ENCODE data around the gene GSAP.
"Not testable (repeated sequence)": the region's sequence is repeated elsewhere in the genome, so short reads cannot be mapped to it uniquely, and the experiment has no call there.

The GSAP gene

DNA sequence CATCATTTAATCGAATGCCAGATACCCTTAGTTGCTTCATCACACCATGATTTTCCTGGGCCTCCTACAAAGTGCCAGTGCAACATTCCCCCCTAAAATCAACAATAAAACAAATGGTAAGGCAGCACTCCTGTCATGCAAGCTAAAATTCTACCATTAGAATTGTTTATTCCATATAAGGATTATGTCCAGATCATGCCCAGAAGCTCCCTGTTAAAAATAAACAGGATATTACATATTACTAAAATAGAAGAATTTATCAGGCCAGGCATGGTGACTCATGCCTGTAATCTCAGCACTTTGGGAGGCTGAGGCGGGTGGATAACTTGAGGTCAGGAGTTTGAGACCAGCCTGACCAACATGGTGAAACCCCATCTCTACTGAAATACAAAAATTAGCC is 140.5 kb downstream of the GSAP start:
- DNase-seq: not testable (repeated sequence)

DNA sequence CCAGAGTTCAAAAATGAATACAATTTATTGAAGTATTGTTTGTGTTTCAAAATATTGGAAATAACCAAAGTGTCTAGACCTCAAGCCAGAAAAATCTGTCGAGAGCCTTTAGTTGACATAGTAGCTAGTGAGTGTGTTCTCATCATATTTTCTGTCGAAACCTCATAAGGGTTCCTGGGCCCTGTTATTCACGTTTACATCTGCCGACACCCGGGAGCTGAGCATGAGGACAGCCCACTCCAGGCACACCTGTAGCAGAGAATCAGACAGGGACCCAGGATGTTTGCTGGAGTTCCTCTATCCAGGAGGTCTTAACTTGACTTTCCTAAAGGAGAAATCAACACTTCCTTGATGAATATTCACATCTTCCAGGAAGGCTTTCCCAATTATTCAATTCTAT is 144.4 kb downstream of the GSAP start:
- DNase-seq: no peak

DNA sequence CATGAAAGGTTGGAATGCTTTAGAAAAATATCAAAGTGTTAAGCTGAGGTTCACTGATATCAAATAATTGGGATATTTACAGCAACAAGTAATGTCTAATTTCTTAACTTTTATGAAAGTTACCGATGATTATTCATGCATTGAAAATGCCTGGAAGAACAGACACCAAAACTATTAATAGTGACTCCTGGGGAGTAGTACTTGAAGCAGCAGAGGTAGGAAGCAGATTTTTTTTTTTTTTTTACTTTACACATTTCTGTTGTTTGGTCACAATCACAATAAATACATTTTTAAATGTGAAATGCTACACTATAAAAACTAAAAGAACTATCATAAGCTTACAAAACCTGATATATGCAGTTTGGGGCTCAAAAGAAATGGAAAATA is 146.1 kb downstream of the GSAP start:
- DNase-seq: no peak

DNA sequence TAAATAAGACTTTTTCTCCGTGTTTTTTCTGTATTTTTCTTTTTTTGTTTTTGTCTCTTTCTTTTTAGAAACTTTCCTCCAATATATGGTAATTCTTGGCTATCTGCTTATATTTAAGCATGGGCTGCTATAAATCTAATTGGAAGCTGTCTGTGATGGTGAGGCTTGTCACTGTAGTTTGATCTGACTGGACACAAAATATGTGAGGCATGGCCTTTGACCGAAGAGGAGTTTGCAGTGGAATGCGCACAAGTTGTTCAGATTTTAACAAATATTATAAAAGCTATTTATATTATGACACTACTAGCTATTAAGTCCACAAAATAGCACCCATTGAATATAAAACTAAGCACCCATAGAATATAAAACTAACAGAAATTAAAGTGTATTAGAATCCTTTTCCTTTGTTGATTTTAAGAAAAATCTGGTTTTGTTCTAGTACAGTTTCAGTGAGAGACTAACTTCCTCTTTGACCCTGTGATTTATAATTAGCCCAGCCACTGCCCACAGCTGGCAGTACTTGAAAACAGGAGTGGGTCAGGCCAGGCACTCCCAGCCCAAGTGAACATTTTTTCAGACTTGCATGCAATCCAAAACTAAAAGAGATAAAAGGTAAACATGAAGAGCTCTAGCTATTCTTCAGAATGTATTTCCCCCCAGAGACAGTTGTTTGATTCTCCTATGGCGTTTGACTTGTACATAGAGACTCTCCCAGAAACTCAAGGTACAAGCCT is 146.6 kb downstream of the GSAP start:
- DNase-seq: no peak

DNA sequence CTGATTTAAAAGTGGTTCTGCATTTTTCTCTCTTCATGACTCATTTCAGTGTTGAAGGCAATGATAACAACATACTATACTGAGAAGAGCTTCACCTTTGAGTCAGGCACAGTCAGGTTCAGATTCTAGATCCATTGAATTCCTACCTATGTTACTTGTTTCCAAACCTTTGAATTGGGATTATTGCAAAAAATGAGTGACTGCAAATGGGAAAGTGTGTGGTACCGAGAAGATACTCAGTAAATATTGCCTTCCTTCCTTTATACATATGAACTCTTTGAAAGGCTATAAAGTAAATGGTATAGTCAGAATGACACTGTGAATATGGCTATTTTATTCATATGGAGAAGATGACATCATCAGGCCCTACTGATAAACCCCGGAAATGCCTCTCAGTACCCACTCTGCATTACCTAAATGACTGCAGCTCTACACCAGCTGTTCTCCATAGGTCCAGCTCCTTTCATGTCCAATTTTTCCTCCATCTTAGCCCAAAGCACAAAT is 149.8 kb downstream of the GSAP start:
- DNase-seq: no peak

DNA sequence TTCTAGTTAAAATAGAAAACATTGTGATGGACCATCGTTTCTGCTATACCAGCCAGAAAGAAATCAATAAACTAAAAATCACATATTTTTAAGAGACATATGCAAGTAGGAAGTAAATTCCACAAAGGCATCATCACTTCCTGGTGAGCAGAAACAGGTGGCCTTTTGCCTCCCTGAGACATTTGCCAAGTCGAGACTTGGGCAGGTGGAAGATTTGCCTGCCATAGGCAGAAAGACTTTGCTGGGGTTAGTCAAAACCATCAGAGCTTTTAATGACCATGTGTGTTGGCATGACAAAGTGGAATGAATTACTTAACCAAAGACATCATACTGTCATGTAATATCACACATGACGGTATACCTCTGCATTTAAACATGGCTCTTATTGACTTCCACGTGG is 150.5 kb downstream of the GSAP start:
- DNase-seq: no peak

DNA sequence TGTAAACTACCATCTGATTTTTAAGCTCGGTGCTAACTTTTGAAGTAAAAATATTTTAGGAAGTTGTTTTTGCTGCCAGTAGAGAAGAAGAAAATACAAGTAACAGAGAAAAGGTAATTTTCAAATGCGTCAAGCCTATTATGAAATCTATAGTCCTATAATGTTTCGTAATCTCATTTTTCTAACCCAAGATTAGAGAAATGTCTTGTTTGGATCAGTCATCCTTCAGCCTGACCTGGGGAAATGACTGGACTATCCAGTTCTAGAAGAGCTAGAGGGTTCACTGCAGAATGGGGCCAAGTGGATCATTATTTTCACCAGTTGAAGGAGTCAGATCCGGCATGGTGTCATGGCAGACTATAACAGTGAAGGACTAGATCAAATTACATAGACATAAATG is 153.8 kb downstream of the GSAP start:
- no peak for DNase-seq

Data from GDM1 (cell line).